Activated naive CD8-positive, alpha-beta T cell treated with anti-CD3 and anti-CD28 coated beads, Interleukin-2, amount 50 U/mL, for 16 hours (primary cell): ENCODE measurements around the gene NR2F1-AS1.

Source experiments
- DNase-seq: peaks from one replicate; pipeline ENCODE4 v3.0.0-alpha.2; 2020; ENCODE audit warnings: low read depth, low spot score

Gene NR2F1-AS1

GRCh38 chr5:93385655-93386054 is 195.4 kb downstream of the NR2F1-AS1 start:
- DNase-seq, result no peak

GRCh38 chr5:93384995-93385394 is 196.0 kb downstream of the NR2F1-AS1 start:
- no peak for DNase-seq

GRCh38 chr5:93384026-93384425 is 197.0 kb downstream of the NR2F1-AS1 start:
- DNase-seq, result no peak

GRCh38 chr5:93382188-93382825 is 198.7 kb downstream of the NR2F1-AS1 start:
- DNase-seq, result no peak

GRCh38 chr5:93381057-93381456 is 200.0 kb downstream of the NR2F1-AS1 start:
- no peak for DNase-seq

- DNase-seq, result no peak
Observed at GRCh38 chr5:93378073-93378472, 202.9 kb downstream of the NR2F1-AS1 start.

- no peak for DNase-seq
Observed at GRCh38 chr5:93371893-93372292, 209.1 kb downstream of the NR2F1-AS1 start.

GRCh38 chr5:93364378-93364777 is 216.6 kb downstream of the NR2F1-AS1 start:
- no peak for DNase-seq

GRCh38 chr5:93360436-93361088 is 220.5 kb downstream of the NR2F1-AS1 start:
- DNase-seq, result no peak

- no peak for DNase-seq
Observed at GRCh38 chr5:93359960-93360305, 221.1 kb downstream of the NR2F1-AS1 start.
